Measurements from ENCODE around the gene DDHD1.

DDHD1 gene

DNA sequence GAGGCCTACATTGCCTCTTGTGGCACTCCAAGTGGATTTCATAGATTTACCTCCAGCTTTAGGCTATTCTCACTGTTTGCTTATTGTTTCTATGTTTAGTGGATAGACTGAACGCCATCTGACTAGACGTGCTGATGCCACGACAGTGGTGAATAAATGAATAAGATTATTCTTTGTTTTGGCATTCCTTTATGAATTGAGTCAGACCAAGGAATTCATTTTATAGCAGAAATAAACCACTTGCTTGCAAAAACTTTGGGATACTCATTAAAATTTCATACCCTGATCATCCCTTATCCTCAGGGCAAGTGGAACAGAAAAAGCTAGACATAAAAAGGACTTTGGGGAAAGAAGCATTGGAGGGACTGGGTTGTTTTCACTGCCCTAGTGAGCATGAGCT is 130.5 kb downstream of the DDHD1 start:
- TF ChIP-seq, protein P1, sequence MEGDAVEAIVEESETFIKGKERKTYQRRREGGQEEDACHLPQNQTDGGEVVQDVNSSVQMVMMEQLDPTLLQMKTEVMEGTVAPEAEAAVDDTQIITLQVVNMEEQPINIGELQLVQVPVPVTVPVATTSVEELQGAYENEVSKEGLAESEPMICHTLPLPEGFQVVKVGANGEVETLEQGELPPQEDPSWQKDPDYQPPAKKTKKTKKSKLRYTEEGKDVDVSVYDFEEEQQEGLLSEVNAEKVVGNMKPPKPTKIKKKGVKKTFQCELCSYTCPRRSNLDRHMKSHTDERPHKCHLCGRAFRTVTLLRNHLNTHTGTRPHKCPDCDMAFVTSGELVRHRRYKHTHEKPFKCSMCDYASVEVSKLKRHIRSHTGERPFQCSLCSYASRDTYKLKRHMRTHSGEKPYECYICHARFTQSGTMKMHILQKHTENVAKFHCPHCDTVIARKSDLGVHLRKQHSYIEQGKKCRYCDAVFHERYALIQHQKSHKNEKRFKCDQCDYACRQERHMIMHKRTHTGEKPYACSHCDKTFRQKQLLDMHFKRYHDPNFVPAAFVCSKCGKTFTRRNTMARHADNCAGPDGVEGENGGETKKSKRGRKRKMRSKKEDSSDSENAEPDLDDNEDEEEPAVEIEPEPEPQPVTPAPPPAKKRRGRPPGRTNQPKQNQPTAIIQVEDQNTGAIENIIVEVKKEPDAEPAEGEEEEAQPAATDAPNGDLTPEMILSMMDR (IDR thresholded peaks at IDR 0.05; ENCODE audit: insufficient read depth, low read depth, low read length, missing control alignments) = no peak
- DNase-seq (ENCODE audit: low read depth) = no peak
- no peak overlapping the region for H3K4me3 ChIP-seq (ENCODE audit: low read length)

GRCh38 chr14:53020193-53020932 is 132.8 kb downstream of the DDHD1 start:
- TF ChIP-seq, protein P1 (IDR thresholded peaks at IDR 0.05; ENCODE audit: insufficient read depth, low read depth, low read length, missing control alignments) = no peak
- DNase-seq (ENCODE audit: low read depth) = no peak
- no peak overlapping the region for H3K4me3 ChIP-seq (ENCODE audit: low read length)

DNA sequence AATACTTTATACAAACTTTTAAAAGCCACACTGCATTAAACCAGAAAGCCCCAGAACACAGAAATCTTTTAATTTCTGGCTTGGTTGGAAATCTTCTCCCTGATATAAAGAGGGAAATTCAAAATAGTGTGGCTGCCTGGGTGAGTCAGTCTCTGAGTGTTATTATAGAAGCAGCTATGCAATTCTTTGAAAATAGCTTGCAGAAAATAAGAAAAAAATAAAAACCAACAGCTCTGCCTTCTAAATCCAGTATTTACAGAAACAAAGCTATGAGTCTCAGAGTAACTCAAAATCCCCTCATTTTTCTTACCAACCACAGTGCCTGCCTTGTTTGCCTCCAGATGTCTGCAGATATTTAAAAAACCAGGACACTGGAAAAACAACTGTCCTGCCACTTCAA is 133.7 kb downstream of the DDHD1 start:
- DNase-seq (ENCODE audit: low read depth) = no peak
- H3K4me3 ChIP-seq (ENCODE audit: low read length) = no peak overlapping the region
- TF ChIP-seq, protein P1 (IDR thresholded peaks at IDR 0.05; ENCODE audit: insufficient read depth, low read depth, low read length, missing control alignments) = no peak

DNA sequence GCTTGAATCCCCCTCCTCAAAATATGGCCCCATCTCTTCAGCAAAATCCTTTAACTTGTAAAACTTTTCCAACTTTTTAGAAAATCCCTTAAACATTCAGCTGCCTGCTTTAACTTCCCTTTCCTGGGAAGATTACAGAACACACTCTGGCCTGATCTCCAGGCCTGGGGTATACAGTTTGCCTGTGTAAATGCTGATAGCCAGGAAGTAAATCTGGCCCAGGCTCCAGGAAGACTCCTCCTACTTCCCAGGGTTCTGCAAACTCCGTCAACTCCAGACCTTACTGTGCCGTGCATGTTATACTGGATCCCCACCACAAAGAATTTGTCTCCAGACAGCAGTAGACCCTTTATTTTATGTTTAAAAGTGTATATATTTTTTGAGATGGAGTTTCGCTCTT is 135.3 kb downstream of the DDHD1 start:
- no peak overlapping the region for H3K4me3 ChIP-seq (ENCODE audit: low read length)
- TF ChIP-seq, protein P1 (IDR thresholded peaks at IDR 0.05; ENCODE audit: insufficient read depth, low read depth, low read length, missing control alignments) = no peak
- no peak for DNase-seq (ENCODE audit: low read depth)

- DNase-seq (ENCODE audit: low read depth) = peak; percentile 66
- TF ChIP-seq, protein P1 (IDR thresholded peaks at IDR 0.05; ENCODE audit: insufficient read depth, low read depth, low read length, missing control alignments) = no peak
- no peak overlapping the region for H3K4me3 ChIP-seq (ENCODE audit: low read length)
These were observed 136.2 kb downstream of the DDHD1 start for GRCh38 chr14:53016919-53017318.

- DNase-seq (ENCODE audit: low read depth) = no peak
- no peak overlapping the region for H3K4me3 ChIP-seq (ENCODE audit: low read length)
- TF ChIP-seq, protein P1 (IDR thresholded peaks at IDR 0.05; ENCODE audit: insufficient read depth, low read depth, low read length, missing control alignments) = no peak
These were observed 136.6 kb downstream of the DDHD1 start for GRCh38 chr14:53016491-53016890.

DNA sequence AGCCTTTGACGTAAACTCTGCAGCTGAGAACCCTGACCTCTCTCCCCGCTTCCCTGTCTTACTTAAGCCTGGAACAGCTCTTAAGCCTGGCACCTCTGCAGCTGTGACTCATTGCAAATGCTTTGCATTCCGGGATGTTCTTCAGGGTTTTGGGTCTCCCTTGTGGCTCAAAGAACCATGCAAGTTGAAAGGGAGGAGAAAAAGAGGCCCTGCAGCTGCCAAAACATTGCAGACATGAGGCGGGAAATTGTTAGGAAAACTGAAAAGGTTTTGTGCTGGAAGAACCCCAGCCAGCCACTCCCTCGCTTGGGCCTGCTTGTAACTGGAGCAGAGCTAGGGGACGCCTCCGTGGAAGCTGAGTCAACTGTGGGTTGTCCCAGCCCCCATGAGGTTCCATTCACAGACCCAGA is 142.1 kb downstream of the DDHD1 start:
- no peak overlapping the region for H3K4me3 ChIP-seq (ENCODE audit: low read length)
- TF ChIP-seq, protein P1 (IDR thresholded peaks at IDR 0.05; ENCODE audit: insufficient read depth, low read depth, low read length, missing control alignments) = no peak
- peak; percentile 72 for DNase-seq (ENCODE audit: low read depth)
